Epithelial cell of esophagus (primary cell): ENCODE data around the gene TMC3.

Experiments used
- DNase-seq: peaks from one replicate; pipeline ENCODE4 v3.0.0; 2010; ENCODE audit warnings: low read depth
- H3K4me3 ChIP-seq: 2 replicates; pipeline ENCODE4 v1.5.1; 2011; ENCODE audit warnings: mild to moderate bottlenecking, low read length, control low read depth
- CTCF ChIP-seq: IDR thresholded peaks from 2 replicates; pipeline ENCODE4 v1.5.1; 2011; ENCODE audit warnings: low read depth, mild to moderate bottlenecking, low read length, control low read depth, inconsistent platforms; ENCODE audit not compliant: insufficient read depth; ENCODE audit errors: missing control alignments

Gene TMC3

GRCh38 chr15:81317642-81318017, 56.4 kb downstream of the TMC3 start:
- DNase-seq = no peak
- no peak for TF ChIP-seq CTCF
- no peak overlapping the region for H3K4me3 ChIP-seq

DNA sequence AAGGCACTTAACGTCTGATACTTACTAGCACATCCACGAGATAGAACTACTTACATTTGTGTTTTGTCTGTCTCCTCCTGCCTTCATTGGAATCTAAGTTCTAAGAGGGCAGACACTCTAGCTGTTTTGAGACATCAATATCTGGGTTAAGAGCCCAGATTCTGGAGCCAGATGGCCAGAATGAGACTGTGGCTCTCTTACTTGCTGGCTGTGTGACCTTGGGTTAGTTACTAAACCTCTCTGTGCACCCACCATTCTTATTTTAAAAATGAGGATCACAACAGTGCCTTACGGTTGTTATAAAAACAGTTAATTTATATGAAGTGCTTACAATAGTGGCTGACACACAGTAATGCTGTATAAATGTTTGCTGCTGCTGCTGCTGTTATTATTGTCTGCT, 57.7 kb downstream of the TMC3 start:
- no peak overlapping the region for H3K4me3 ChIP-seq
- no peak for DNase-seq

GRCh38 chr15:81315452-81316175, 58.4 kb downstream of the TMC3 start:
- no peak for DNase-seq
- no peak for TF ChIP-seq CTCF
- no peak overlapping the region for H3K4me3 ChIP-seq

More for the DNA sequence above, 57.7 kb downstream of the TMC3 start:
- no peak for TF ChIP-seq CTCF

- H3K4me3 ChIP-seq = no peak overlapping the region
- DNase-seq = no peak
- no peak for TF ChIP-seq CTCF
Observed at GRCh38 chr15:81314378-81314777, 59.6 kb downstream of the TMC3 start.

DNA sequence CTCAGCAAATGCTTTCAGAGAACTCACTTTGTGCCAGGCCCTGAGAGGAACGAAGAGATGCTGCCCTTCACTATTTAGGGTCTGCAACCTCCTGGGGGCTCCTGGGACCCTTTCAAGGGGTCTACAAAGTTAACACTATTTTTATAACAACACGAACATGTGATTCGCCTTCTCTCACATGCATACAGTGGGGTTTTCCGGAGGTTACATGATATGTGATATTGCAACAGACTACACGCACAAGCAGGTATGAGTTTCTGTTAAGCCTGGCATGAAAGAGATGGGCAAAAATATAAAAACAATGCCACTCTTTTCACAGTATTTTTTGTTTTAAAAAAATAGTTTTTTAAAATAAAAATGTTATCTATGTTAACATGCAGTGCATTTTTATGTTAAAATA, 60.3 kb downstream of the TMC3 start:
- H3K4me3 ChIP-seq = no peak overlapping the region
- peak; percentile 78 for DNase-seq
- TF ChIP-seq CTCF = no peak

DNA sequence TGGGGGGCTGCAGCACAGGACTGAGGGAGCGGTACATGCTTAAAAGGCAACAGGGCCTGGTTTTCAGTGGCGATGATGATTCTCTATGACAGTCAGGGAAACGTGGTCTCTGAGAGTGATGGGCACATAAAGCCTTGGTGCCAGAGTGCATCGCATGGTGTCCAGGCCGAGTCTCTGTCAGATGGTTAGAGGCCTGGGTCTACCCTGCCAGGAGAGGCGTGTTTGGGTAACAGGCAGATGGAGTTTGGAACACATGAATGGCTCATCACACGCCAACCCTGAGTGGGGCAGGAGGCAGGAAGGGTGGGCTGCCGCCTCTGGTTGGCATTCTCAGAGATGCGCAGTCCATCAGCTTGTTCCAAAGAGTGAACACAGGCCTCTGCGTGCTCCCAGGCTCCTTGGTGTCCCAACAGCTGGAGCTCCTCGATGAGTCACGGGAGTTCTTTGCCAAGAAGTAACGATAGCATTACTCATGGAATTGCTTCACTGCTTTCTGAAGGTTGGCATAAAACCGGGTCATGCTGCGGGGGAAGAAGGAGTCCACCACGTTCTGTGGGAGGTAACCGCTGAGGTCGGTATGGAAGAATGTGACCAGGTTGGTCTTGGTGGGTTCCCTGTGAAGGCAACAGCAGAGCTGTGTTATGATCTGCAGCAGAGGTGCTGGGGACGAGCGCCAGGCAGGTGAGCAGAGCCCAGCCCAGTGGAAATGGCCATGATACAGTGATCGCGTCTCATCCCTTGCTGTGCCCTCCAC, 61.0 kb downstream of the TMC3 start:
- no peak for TF ChIP-seq CTCF
- DNase-seq = peak; percentile 99
- no peak overlapping the region for H3K4me3 ChIP-seq
